Upper lobe of right lung (tissue), 1 donor: ENCODE data around the gene ADAMTS2. TPM values are rescaled to one million over a fixed set of nuclear protein-coding genes. Genes with fewer than 3 reads are reported as not detected.

Experiments used
- ATAC-seq: fragments of 200-7000 bp; cut with Tn5 transposase; one replicate; pipeline ENCODE4 v1.9.1; 2020; ENCODE audit warnings: mild to moderate bottlenecking, moderate library complexity
- DNase-seq: peaks from one replicate; pipeline ENCODE4 v3.0.0-alpha.2; 2020
- H3K27ac ChIP-seq: fragments of 200-600 bp; one replicate; pipeline ENCODE4 v1.8.0; 2022
- H3K27me3 ChIP-seq: fragments of 200-600 bp; one replicate; pipeline ENCODE4 v1.8.0; 2022; ENCODE audit warnings: mild to moderate bottlenecking
- H3K36me3 ChIP-seq: fragments of 200-600 bp; one replicate; pipeline ENCODE4 v1.8.0; 2022
- H3K4me1 ChIP-seq: fragments of 200-600 bp; one replicate; pipeline ENCODE4 v1.8.0; 2022
- H3K4me3 ChIP-seq: fragments of 200-600 bp; one replicate; pipeline ENCODE4 v1.8.0; 2022; ENCODE audit warnings: mild to moderate bottlenecking
- H3K9me3 ChIP-seq: fragments of 200-600 bp; one replicate; pipeline ENCODE4 v1.8.0; 2022
- intact Hi-C: fragments of 100-400 bp; cut with DNase I; formaldehyde crosslinking; loops from one replicate; pipeline ENCODE4 v1.11.0; 2022
- total RNA-seq: library from RNA; stranded (reverse); fragmentation: NEBNext Ultra II Directional; extraction: Animal tissue kit (Norgen Biotek cat#: 25700); gene quantifications from one replicate; pipeline ENCODE4 v1.2.1, GENCODE V29; 2021
- TF ChIP-seq, protein P1 (sequence below): fragments of 200-600 bp; IDR thresholded peaks from one replicate; pipeline ENCODE4 v1.8.0; 2022; ENCODE audit warnings: antibody characterized with exemption
- donor health status: DM: no; HTN: yes; CAD: no; lungs with severe emphysema.

The ADAMTS2 gene
- total RNA-seq, 1 donor from 2014 or later = 16.4 TPM

GRCh38 chr5:179137643-179138567, 207.4 kb downstream of the ADAMTS2 start:
- no peaks in the 10 kb centered on the region for H3K4me1 ChIP-seq
- DNase-seq (no peak), ATAC-seq (no peak)
- no peaks in the 10 kb centered on the region for H3K27me3 ChIP-seq
- H3K9me3 ChIP-seq = no peaks in the 10 kb centered on the region
- intact Hi-C loops = no loop called here
- no peak overlapping the region for H3K27ac ChIP-seq
- TF ChIP-seq, protein P1, sequence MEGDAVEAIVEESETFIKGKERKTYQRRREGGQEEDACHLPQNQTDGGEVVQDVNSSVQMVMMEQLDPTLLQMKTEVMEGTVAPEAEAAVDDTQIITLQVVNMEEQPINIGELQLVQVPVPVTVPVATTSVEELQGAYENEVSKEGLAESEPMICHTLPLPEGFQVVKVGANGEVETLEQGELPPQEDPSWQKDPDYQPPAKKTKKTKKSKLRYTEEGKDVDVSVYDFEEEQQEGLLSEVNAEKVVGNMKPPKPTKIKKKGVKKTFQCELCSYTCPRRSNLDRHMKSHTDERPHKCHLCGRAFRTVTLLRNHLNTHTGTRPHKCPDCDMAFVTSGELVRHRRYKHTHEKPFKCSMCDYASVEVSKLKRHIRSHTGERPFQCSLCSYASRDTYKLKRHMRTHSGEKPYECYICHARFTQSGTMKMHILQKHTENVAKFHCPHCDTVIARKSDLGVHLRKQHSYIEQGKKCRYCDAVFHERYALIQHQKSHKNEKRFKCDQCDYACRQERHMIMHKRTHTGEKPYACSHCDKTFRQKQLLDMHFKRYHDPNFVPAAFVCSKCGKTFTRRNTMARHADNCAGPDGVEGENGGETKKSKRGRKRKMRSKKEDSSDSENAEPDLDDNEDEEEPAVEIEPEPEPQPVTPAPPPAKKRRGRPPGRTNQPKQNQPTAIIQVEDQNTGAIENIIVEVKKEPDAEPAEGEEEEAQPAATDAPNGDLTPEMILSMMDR = no peak
- H3K36me3 ChIP-seq = no peaks in the 10 kb centered on the region
- no peak overlapping the region for H3K4me3 ChIP-seq

DNA sequence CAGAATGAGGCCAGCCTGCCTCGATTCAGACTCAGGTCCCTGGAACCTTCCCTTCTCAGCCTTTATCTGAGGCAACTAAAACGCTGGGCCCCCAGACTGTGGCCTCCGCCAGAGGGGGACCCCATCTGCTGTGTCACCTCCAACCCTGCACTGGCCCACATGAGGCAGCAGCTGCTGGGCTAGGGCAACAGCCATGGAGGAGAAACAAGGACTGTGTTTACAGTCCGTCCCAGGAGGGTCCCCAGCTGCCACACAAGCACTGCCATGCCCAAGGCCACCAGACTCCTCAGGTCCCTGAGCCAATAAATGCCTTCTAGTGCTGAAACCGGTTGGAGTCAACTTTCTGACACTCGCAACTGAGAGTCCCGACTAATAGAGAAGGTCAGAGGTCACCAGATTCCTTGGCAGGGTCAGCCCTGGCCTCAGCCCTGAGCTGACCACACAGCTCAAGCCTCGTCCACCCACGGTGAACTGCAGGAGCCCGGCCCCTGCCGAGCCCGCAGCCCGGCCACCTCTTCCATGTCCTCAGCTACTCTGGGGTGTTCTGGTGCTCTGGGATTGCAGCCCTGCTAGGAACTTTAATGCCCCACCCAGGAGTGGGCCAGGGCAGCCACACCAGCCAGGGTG, 208.1 kb downstream of the ADAMTS2 start:
- H3K27ac ChIP-seq = no peak overlapping the region
- no peaks in the 10 kb centered on the region for H3K9me3 ChIP-seq
- TF ChIP-seq, protein P1 = no peak
- DNase-seq (no peak), ATAC-seq (no peak)
- no peaks in the 10 kb centered on the region for H3K4me1 ChIP-seq
- H3K4me3 ChIP-seq = no peak overlapping the region
- H3K27me3 ChIP-seq = no peaks in the 10 kb centered on the region
- intact Hi-C loops = no loop called here
- no peaks in the 10 kb centered on the region for H3K36me3 ChIP-seq

GRCh38 chr5:179135441-179136215, 209.6 kb downstream of the ADAMTS2 start:
- TF ChIP-seq, protein P1 = no peak
- ATAC-seq (no peak), DNase-seq (no peak)
- H3K27ac ChIP-seq = no peak overlapping the region
- no peaks in the 10 kb centered on the region for H3K27me3 ChIP-seq
- intact Hi-C loops = no loop called here
- H3K9me3 ChIP-seq = no peaks in the 10 kb centered on the region
- no peak overlapping the region for H3K4me3 ChIP-seq
- no peaks in the 10 kb centered on the region for H3K4me1 ChIP-seq
- no peaks in the 10 kb centered on the region for H3K36me3 ChIP-seq

DNA sequence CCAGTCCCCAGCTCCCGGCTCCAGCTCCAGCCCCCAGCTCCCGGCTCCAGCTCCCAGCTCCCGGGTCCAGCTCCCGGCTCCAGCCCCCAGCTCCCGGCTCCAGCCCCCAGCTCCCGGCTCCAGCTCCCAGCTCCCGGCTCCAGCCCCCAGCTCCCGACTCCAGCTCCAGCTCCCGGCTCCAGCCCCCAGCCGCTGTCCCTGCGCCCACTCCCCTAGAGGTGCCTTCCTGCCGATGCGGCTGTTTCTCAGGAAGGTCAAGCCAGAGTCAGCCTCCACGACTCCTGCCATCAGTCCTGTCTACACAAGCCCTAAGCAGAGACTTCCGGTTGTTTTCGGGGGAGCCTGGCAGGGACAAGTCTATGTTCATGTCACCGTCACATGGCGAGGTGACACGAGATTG, 210.3 kb downstream of the ADAMTS2 start:
- no peak for ATAC-seq
- DNase-seq = no peak
- Histone ChIP-seq H3K4me1 (no peaks in the 10 kb centered on the region), H3K9me3 (no peaks in the 10 kb centered on the region), H3K4me3 (no peak overlapping the region), H3K27ac (no peak overlapping the region), H3K36me3 (no peaks in the 10 kb centered on the region), H3K27me3 (no peaks in the 10 kb centered on the region)
- TF ChIP-seq, protein P1 = no peak
- intact Hi-C loops = no loop called here

GRCh38 chr5:179134511-179134910, 210.8 kb downstream of the ADAMTS2 start:
- Histone ChIP-seq H3K4me1 (no peaks in the 10 kb centered on the region), H3K36me3 (no peaks in the 10 kb centered on the region), H3K27me3 (no peaks in the 10 kb centered on the region), H3K9me3 (no peaks in the 10 kb centered on the region), H3K4me3 (no peak overlapping the region), H3K27ac (no peak overlapping the region)
- TF ChIP-seq, protein P1 = no peak
- DNase-seq (no peak), ATAC-seq (no peak)
- intact Hi-C loops = no loop called here
